Sigmoid colon (tissue), 4 donors: ENCODE measurements around the gene CACNA2D3.

Experiments used
- CTCF ChIP-seq, 4 experiments: fragments of 450-650 bp in 3 of 4; fragments of 200-600 bp in 1 of 4; IDR thresholded peaks; one replicate each; pipeline ENCODE4 v1.5.1; 2016 to 2019; ENCODE audit warnings: antibody characterized with exemption in 4 of 4, mild to moderate bottlenecking in 3 of 4, moderate library complexity in 2 of 4
- EP300 ChIP-seq, 4 donors: sonication (generic); formaldehyde crosslinking; IDR thresholded peaks; one replicate each; pipeline ENCODE4 v1.6.1; 2017; ENCODE audit warnings: antibody characterized with exemption in 4 of 4
- POLR2A ChIP-seq, 2 donors: fragments of 450-650 bp; IDR thresholded peaks; one replicate each; pipeline ENCODE4 v1.6.1; 2016; ENCODE audit warnings: antibody characterized with exemption in 2 of 2, mild to moderate bottlenecking in 2 of 2, moderate library complexity in 2 of 2
- POLR2AphosphoS5 ChIP-seq, 4 donors: sonication (generic); formaldehyde crosslinking; IDR thresholded peaks; one replicate each; pipeline ENCODE4 v1.6.1; 2017; ENCODE audit warnings: antibody characterized with exemption in 4 of 4

- no peak for TF ChIP-seq EP300 (IDR thresholded peaks at IDR 0.05)
- no peak for TF ChIP-seq CTCF (IDR thresholded peaks at IDR 0.05)
- TF ChIP-seq POLR2A (IDR thresholded peaks at IDR 0.05), result no peak
- TF ChIP-seq POLR2AphosphoS5 (IDR thresholded peaks at IDR 0.05), result no peak
Observed at GRCh38 chr3:54192026-54192425, 69.7 kb downstream of the CACNA2D3 start.
